ENCODE data around the gene BNIP5. TPM values are rescaled to one million over a fixed set of nuclear protein-coding genes. Genes with fewer than 3 reads are reported as not detected.
"Not testable (repeated sequence)": the region's sequence is repeated elsewhere in the genome, so short reads cannot be mapped to it uniquely, and the experiment has no call there.

BNIP5 gene
- total RNA-seq, 2 donors from 2014 or later, result 11.4 to 14.4 TPM

GRCh38 chr6:36368921-36369865 is 32.5 kb upstream of the BNIP5 start:
- DNase-seq (no peak), ATAC-seq (no peak)
- intact Hi-C loops (cut with DNase I, micrococcal nuclease), result no loop called here

- no peak for ATAC-seq
- no peak for DNase-seq
- intact Hi-C loops (cut with DNase I, micrococcal nuclease), result no loop called here
Observed at GRCh38 chr6:36368421-36368820, 31.7 kb upstream of the BNIP5 start.

- no peak for ATAC-seq
Observed at GRCh38 chr6:36367743-36368142, 31.1 kb upstream of the BNIP5 start.

GRCh38 chr6:36364669-36365479 is 28.2 kb upstream of the BNIP5 start:
- DNase-seq, result peak in 1 of 2 donors; percentile 21
- intact Hi-C loops (cut with DNase I, micrococcal nuclease), result loop anchor here in 1 of 2 donors (5.0 kb wide), 1 partner anchor 63 kb away; no protein-coding TSS in a partner anchor
- ATAC-seq, result peak; percentile 19

More at GRCh38 chr6:36367743-36368142, 31.1 kb upstream of the BNIP5 start:
- no peak for DNase-seq
- intact Hi-C loops (cut with DNase I, micrococcal nuclease), result no loop called here

GRCh38 chr6:36364061-36364635 is 27.5 kb upstream of the BNIP5 start:
- ATAC-seq, DNase-seq: not testable (repeated sequence)
- intact Hi-C loops (cut with DNase I, micrococcal nuclease), result loop anchor here in 1 of 2 donors (5.0 kb wide), 1 partner anchor 62 kb away; no protein-coding TSS in a partner anchor

GRCh38 chr6:36363371-36363752 is 26.7 kb upstream of the BNIP5 start:
- not testable (repeated sequence) for ATAC-seq, DNase-seq
- intact Hi-C loops (cut with DNase I, micrococcal nuclease), result loop anchor here in 1 of 2 donors (5.0 kb wide), 1 partner anchor 61 kb away; no protein-coding TSS in a partner anchor

GRCh38 chr6:36362551-36363370 is 26.1 kb upstream of the BNIP5 start:
- intact Hi-C loops (cut with DNase I, micrococcal nuclease), result loop anchor here in 1 of 2 donors (5.0 kb wide), 1 partner anchor 60 kb away; no protein-coding TSS in a partner anchor
- DNase-seq, result no peak
- ATAC-seq, result no peak

GRCh38 chr6:36361071-36361470 is 24.4 kb upstream of the BNIP5 start:
- intact Hi-C loops (cut with DNase I, micrococcal nuclease), result loop anchor here in 1 of 2 donors (5.0 kb wide), 1 partner anchor 59 kb away; no protein-coding TSS in a partner anchor
- DNase-seq (no peak), ATAC-seq (no peak)

GRCh38 chr6:36360241-36361054 is 23.8 kb upstream of the BNIP5 start:
- ATAC-seq (peak; percentile 95), DNase-seq (peak; percentile 65 to 86)
- intact Hi-C loops (cut with DNase I, micrococcal nuclease), result loop anchor here in 1 of 2 donors (5.0 kb wide), 1 partner anchor 58 kb away; no protein-coding TSS in a partner anchor

- DNase-seq (no peak), ATAC-seq (no peak)
- intact Hi-C loops (cut with DNase I, micrococcal nuclease), result loop anchor here in 1 of 2 donors (5.0 kb wide), 1 partner anchor 56 kb away; no protein-coding TSS in a partner anchor
Observed at GRCh38 chr6:36358226-36358915, 21.7 kb upstream of the BNIP5 start.

GRCh38 chr6:36357872-36358225 is 21.2 kb upstream of the BNIP5 start:
- ATAC-seq (peak; percentile 55), DNase-seq (no peak)
- intact Hi-C loops (cut with DNase I, micrococcal nuclease), result loop anchor here in 1 of 2 donors (5.0 kb wide), 1 partner anchor 56 kb away; no protein-coding TSS in a partner anchor

- intact Hi-C loops (cut with DNase I, micrococcal nuclease), result loop anchor here in 1 of 2 donors (5.0 kb wide), 1 partner anchor 54 kb away; no protein-coding TSS in a partner anchor
- ATAC-seq (no peak), DNase-seq (no peak)
Observed at GRCh38 chr6:36355819-36356218, 19.1 kb upstream of the BNIP5 start.

GRCh38 chr6:36353411-36353915 is 16.8 kb upstream of the BNIP5 start:
- DNase-seq (no peak), ATAC-seq (no peak)
- intact Hi-C loops (cut with DNase I, micrococcal nuclease), result no loop called here

GRCh38 chr6:36352477-36353157 is 15.9 kb upstream of the BNIP5 start:
- no peak for ATAC-seq
- intact Hi-C loops (cut with DNase I, micrococcal nuclease), result no loop called here
- no peak for DNase-seq

- DNase-seq (no peak), ATAC-seq (peak; percentile 40)
- intact Hi-C loops (cut with DNase I, micrococcal nuclease), result no loop called here
Observed at GRCh38 chr6:36350681-36351571, 14.2 kb upstream of the BNIP5 start.
